WTC11 (cell line): ENCODE data around the gene TIPARP. TPM values are rescaled to one million over a fixed set of nuclear protein-coding genes. Genes with fewer than 3 reads are reported as not detected.

Experiments used
- ATAC-seq: fragments of 200-7000 bp; cut with Tn5 transposase; 2 replicates; pipeline ENCODE4 v1.10.0; 2021; ENCODE audit warnings: mild to moderate bottlenecking, moderate library complexity
- CTCF ChIA-PET: fragments of 300-600 bp; sonication (Branson Sonifier 250); formaldehyde crosslinking; loops from one replicate; lab custom pipeline; 2021; ENCODE audit warnings: antibody characterized with exemption; lab: Charles Lee
- POLR2A ChIA-PET: fragments of 350-600 bp; sonication (Branson Sonifier 250); formaldehyde crosslinking; loops from one replicate; lab custom pipeline; 2021; ENCODE audit warnings: antibody characterized with exemption; lab: Charles Lee
- DNase-seq: peaks from one replicate; pipeline ENCODE4 v3.0.0; 2021; ENCODE audit warnings: low spot score
- H3K27ac Mint-ChIP-seq: 2 replicates; pipeline ENCODE4 v1.8.0; 2021; ENCODE audit warnings: mixed read lengths
- H3K27me3 Mint-ChIP-seq: 2 replicates; pipeline ENCODE4 v1.8.0; 2021; ENCODE audit warnings: low read depth, mild to moderate bottlenecking, moderate library complexity, mixed read lengths
- H3K36me3 Mint-ChIP-seq: 2 replicates; pipeline ENCODE4 v1.8.0; 2021; ENCODE audit warnings: mixed read lengths
- H3K4me1 Mint-ChIP-seq: 2 replicates; pipeline ENCODE4 v1.8.0; 2022; ENCODE audit warnings: mixed read lengths
- H3K4me3 Mint-ChIP-seq: 2 replicates; pipeline ENCODE4 v1.8.0; 2021; ENCODE audit warnings: mild to moderate bottlenecking, moderate library complexity, mixed read lengths
- H3K9me3 Mint-ChIP-seq: 2 replicates; pipeline ENCODE4 v1.8.0; 2021; ENCODE audit warnings: mixed read lengths
- ARID4B ChIP-seq: sonication (generic); formaldehyde crosslinking; IDR thresholded peaks from 2 replicates; pipeline ENCODE4 v1.8.0; 2023; ENCODE audit warnings: missing genetic modification reagents, mild to moderate bottlenecking, borderline replicate concordance
- CTCF ChIP-seq: fragments of 200-600 bp; IDR thresholded peaks from 2 replicates; pipeline ENCODE4 v1.8.0; 2022; ENCODE audit warnings: antibody characterized with exemption
- E2F5 ChIP-seq: sonication (generic); formaldehyde crosslinking; IDR thresholded peaks from 2 replicates; pipeline ENCODE4 v1.8.1; 2022; ENCODE audit warnings: mild to moderate bottlenecking, moderate library complexity, missing genetic modification reagents
- FOXK1 ChIP-seq: sonication (generic); formaldehyde crosslinking; IDR thresholded peaks from 2 replicates; pipeline ENCODE4 v1.8.0; 2022; ENCODE audit warnings: mild to moderate bottlenecking, moderate library complexity, missing genetic modification reagents
- GRHL2 ChIP-seq: fragments of 250-450 bp; sonication (Bioruptor Pico); IDR thresholded peaks from 2 replicates; pipeline ENCODE4 v1.8.0; 2022; ENCODE audit warnings: mild to moderate bottlenecking, moderate library complexity; ENCODE audit not compliant: insufficient replicate concordance, severe bottlenecking
- MLX ChIP-seq: sonication (generic); formaldehyde crosslinking; IDR thresholded peaks from 2 replicates; pipeline ENCODE4 v1.8.1; 2023; ENCODE audit warnings: mild to moderate bottlenecking, missing genetic modification reagents, moderate library complexity
- NR1H2 ChIP-seq: sonication (generic); formaldehyde crosslinking; IDR thresholded peaks from 2 replicates; pipeline ENCODE4 v1.9.0; 2021; ENCODE audit warnings: mild to moderate bottlenecking, moderate library complexity, missing genetic modification reagents
- NR3C1 ChIP-seq: sonication (generic); formaldehyde crosslinking; conservative IDR thresholded peaks from 2 replicates; pipeline ENCODE4 v1.8.1; 2023; ENCODE audit warnings: low read depth, mild to moderate bottlenecking, missing genetic modification reagents
- PRDM15 ChIP-seq: sonication (generic); formaldehyde crosslinking; IDR thresholded peaks from 2 replicates; pipeline ENCODE4 v1.8.0; 2022; ENCODE audit warnings: missing genetic modification reagents
- SP1 ChIP-seq: sonication (generic); formaldehyde crosslinking; conservative IDR thresholded peaks from 2 replicates; pipeline ENCODE4 v1.8.1; 2022; ENCODE audit warnings: missing genetic modification reagents
- TEAD4 ChIP-seq: sonication (generic); formaldehyde crosslinking; IDR thresholded peaks from 2 replicates; pipeline ENCODE4 v1.8.0; 2022; ENCODE audit warnings: mild to moderate bottlenecking, missing genetic modification reagents
- ZBTB43 ChIP-seq: sonication (generic); formaldehyde crosslinking; IDR thresholded peaks from 2 replicates; pipeline ENCODE4 v1.8.1; 2023; ENCODE audit warnings: mild to moderate bottlenecking, missing genetic modification reagents
- ZMAT4 ChIP-seq: fragments of 250-450 bp; sonication (Bioruptor Pico); IDR thresholded peaks from 2 replicates; pipeline ENCODE4 v1.9.0; 2021; ENCODE audit warnings: mild to moderate bottlenecking
- ZNF281 ChIP-seq: sonication (generic); formaldehyde crosslinking; IDR thresholded peaks from 2 replicates; pipeline ENCODE4 v1.8.0; 2023; ENCODE audit warnings: mild to moderate bottlenecking, missing genetic modification reagents
- ZNF425 ChIP-seq: fragments of 250-450 bp; sonication (Bioruptor Pico); conservative IDR thresholded peaks from 2 replicates; pipeline ENCODE4 v1.9.0; 2021; ENCODE audit warnings: mild to moderate bottlenecking
- ZSCAN18 ChIP-seq: fragments of 250-450 bp; sonication (Bioruptor Pico); IDR thresholded peaks from 2 replicates; pipeline ENCODE4 v2.1.2; 2022; ENCODE audit warnings: mild to moderate bottlenecking, moderate library complexity
- total RNA-seq: library from RNA; stranded (reverse); gene quantifications from 3 replicates; pipeline ENCODE4 v1.2.3, GENCODE V29; 2021

TIPARP gene
- total RNA-seq, 1 experiment from 2014 or later: 5.6 TPM

GRCh38 chr3:156732261-156732660 is 57.9 kb downstream of the TIPARP start:
- Mint-ChIP-seq H3K4me3 (no peak overlapping the region), H3K4me1 (peaks cover 15% of the 10 kb centered on the region), H3K27me3 (no peaks in the 10 kb centered on the region), H3K27ac (no peak overlapping the region), H3K36me3 (peaks cover 3% of the 10 kb centered on the region), H3K9me3 (peaks cover 7% of the 10 kb centered on the region; the same call in 1 of the 2 replicates)
- POLR2A ChIA-PET: no interaction called here
- DNase-seq: no peak
- no peak for ATAC-seq
- TF ChIP-seq ZNF425 (CRISPR knock-in tag) (no peak), ZSCAN18 (CRISPR knock-in tag) (no peak), FOXK1 (no peak), TEAD4 (CRISPR knock-in tag) (no peak), ARID4B (CRISPR knock-in tag) (no peak), MLX (CRISPR knock-in tag) (no peak), SP1 (CRISPR knock-in tag) (no peak), ZMAT4 (CRISPR knock-in tag) (no peak), CTCF (no peak), PRDM15 (no peak), E2F5 (no peak), NR3C1 (CRISPR knock-in tag) (no peak), ZNF281 (CRISPR knock-in tag) (no peak), GRHL2 (CRISPR knock-in tag) (no peak), ZBTB43 (no peak), NR1H2 (no peak)
- CTCF ChIA-PET: no interaction called here
